ENCODE data around the gene FAM117A. TPM values are rescaled to one million over a fixed set of nuclear protein-coding genes. Genes with fewer than 3 reads are reported as not detected.

Gene FAM117A
- total and polyA plus RNA-seq, 3 donors from 2014 or later: 30.2 to 67.3 (median 38.1) TPM

DNA sequence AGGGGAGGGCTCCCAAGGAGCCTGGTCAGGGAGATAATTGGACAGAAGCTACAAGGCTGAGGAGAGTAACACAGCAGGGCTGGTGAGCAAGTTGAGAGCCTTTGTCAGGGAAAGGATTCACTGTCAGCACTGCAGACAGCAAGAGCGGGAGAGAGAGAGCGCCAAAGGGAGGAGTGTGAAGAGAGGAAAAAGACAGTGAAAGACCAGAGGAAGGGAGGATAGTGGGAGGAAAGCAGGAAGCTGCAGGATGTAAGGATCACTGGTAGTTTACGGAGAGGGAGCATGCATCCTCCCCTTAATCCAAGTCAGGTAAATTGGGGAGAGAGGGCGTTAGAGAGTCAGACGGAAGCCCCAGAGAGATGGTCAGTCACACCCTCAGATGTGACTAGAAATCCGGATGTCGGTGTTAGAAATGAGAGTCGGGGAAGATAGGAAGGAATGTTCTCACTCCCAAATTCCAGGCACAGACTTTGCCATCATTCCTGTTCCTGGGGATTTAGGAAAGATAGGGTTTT lies 72.2 kb downstream of the FAM117A start:
- H3K4me3 ChIP-seq: no peak overlapping the region
- H3K27ac ChIP-seq: peak overlapping the region; percentile 78 to 89
- H3K27me3 ChIP-seq: no peaks in the 10 kb centered on the region
- no peak for TF ChIP-seq POLR2A (IDR thresholded peaks at IDR 0.05)
- TF ChIP-seq, protein P1, sequence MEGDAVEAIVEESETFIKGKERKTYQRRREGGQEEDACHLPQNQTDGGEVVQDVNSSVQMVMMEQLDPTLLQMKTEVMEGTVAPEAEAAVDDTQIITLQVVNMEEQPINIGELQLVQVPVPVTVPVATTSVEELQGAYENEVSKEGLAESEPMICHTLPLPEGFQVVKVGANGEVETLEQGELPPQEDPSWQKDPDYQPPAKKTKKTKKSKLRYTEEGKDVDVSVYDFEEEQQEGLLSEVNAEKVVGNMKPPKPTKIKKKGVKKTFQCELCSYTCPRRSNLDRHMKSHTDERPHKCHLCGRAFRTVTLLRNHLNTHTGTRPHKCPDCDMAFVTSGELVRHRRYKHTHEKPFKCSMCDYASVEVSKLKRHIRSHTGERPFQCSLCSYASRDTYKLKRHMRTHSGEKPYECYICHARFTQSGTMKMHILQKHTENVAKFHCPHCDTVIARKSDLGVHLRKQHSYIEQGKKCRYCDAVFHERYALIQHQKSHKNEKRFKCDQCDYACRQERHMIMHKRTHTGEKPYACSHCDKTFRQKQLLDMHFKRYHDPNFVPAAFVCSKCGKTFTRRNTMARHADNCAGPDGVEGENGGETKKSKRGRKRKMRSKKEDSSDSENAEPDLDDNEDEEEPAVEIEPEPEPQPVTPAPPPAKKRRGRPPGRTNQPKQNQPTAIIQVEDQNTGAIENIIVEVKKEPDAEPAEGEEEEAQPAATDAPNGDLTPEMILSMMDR (IDR thresholded peaks at IDR 0.05): no peak
- no peak for DNase-seq
- H3K9me3 ChIP-seq: no peaks in the 10 kb centered on the region
- WGBS, 2 donors: 38 to 52% methylated on average over 8 of the region's 8 CpGs
- intact Hi-C loops (cut with DNase I; ENCODE audit: low total_unique reads): loop anchor here (5.0 kb wide), 1 partner anchor 119 kb away; no protein-coding TSS in a partner anchor
- no peaks in the 10 kb centered on the region for H3K36me3 ChIP-seq (ENCODE audit: low read depth, missing control alignments)
- peaks cover 5% of the 10 kb centered on the region for H3K4me1 ChIP-seq

DNA sequence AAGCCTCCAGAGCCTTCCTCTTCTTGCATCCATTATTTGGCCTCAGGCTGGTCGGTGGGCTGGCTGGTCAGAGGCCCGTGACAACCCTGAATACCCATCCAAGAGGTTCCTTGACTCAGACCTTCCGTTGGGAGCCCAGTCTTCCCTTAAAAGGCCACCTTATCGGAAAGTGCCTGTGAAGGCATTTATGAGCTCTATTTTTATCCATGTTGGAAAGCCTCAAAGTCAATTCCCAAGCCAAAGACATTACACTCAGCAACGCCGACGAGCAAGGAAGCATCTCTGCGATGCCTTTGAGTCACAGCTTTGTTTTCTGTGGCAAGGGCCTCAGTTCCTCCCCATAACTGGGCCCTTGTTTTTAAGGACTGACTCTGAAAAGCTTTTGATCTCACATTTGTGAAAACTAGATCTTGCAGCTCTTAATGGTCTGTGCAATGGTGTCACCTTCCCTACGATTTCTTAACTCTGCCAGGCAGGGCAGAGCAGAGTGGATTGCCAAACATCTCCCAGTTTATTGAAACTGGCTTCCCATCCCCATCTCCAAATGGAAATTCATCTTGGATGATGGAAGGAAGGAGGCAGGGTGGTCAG lies 72.8 kb downstream of the FAM117A start:
- Histone ChIP-seq H3K4me3 (no peak overlapping the region), H3K4me1 (peaks cover 5% of the 10 kb centered on the region), H3K36me3 (ENCODE audit: low read depth, missing control alignments) (no peaks in the 10 kb centered on the region), H3K27ac (peak overlapping the region; percentile 78 to 89), H3K9me3 (no peaks in the 10 kb centered on the region), H3K27me3 (no peaks in the 10 kb centered on the region)
- intact Hi-C loops (cut with DNase I; ENCODE audit: low total_unique reads): loop anchor here (5.0 kb wide), 1 partner anchor 119 kb away; no protein-coding TSS in a partner anchor
- DNase-seq: peak; percentile 49
- 58 to 59% methylated on average over 9 of the region's 9 CpGs for WGBS, 2 donors
- TF ChIP-seq, protein P1 (IDR thresholded peaks at IDR 0.05): no peak
- TF ChIP-seq POLR2A (IDR thresholded peaks at IDR 0.05): no peak

DNA sequence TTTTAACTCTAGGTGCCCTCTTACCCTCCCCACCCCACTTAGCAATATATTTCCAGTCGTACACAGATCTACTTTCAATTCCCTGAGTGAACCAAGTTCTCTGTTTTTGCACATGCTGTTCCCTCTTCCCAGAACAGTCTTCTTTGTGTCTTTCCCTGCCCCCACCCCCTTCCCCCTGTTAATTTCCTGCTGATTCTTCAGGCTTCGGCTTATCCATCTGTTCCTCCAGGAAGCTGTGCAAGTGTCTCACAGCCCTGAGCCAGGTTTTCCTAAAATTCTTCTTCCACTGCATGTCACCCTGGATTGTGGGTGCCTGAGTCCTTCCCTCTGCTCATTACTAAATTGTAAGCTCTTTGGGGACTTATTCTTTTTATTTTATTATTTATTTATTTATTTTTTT lies 73.7 kb downstream of the FAM117A start:
- intact Hi-C loops (cut with DNase I; ENCODE audit: low total_unique reads): loop anchor here (5.0 kb wide), 1 partner anchor 118 kb away; no protein-coding TSS in a partner anchor
- H3K36me3 ChIP-seq (ENCODE audit: low read depth, missing control alignments): no peaks in the 10 kb centered on the region

DNA sequence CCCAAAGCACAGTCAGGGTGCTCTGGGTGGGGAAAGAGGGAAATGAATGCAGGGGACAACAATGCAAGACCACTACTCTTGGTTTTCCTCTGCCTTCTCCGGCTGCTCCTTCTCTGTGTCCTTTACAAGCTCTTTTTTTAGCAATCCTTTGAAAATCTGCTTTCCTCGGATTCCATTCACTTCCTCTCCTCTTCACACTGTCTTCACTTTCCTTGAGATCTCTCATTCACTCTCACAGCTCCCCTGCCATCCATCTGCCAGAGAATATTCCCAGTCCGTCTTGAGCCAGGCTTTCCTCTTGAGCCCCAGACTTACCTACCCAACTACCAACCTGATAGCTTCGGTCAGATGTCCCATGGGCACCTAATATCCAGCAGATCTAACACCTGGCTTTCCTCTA lies 75.1 kb downstream of the FAM117A start:
- Histone ChIP-seq H3K4me3 (no peak overlapping the region), H3K4me1 (peaks cover 5% of the 10 kb centered on the region), H3K9me3 (no peaks in the 10 kb centered on the region), H3K36me3 (ENCODE audit: low read depth, missing control alignments) (no peaks in the 10 kb centered on the region), H3K27ac (no peak overlapping the region), H3K27me3 (no peaks in the 10 kb centered on the region)
- WGBS, 2 donors: 80 to 82% methylated on average over 4 of the region's 4 CpGs
- no peak for TF ChIP-seq POLR2A (IDR thresholded peaks at IDR 0.05)
- TF ChIP-seq, protein P1 (IDR thresholded peaks at IDR 0.05): no peak
- DNase-seq: no peak
- intact Hi-C loops (cut with DNase I; ENCODE audit: low total_unique reads): no loop called here

More for the DNA sequence above, 73.7 kb downstream of the FAM117A start:
- Histone ChIP-seq H3K4me1 (peaks cover 5% of the 10 kb centered on the region), H3K9me3 (no peaks in the 10 kb centered on the region), H3K27me3 (no peaks in the 10 kb centered on the region), H3K4me3 (no peak overlapping the region), H3K27ac (peak overlapping the region in 1 of 2 donors; percentile 89)
- DNase-seq: no peak
- TF ChIP-seq POLR2A (IDR thresholded peaks at IDR 0.05): no peak
- TF ChIP-seq, protein P1 (IDR thresholded peaks at IDR 0.05): no peak
- 49 to 53% methylated on average over 2 of the region's 2 CpGs for WGBS, 2 donors
